Transverse colon (tissue), 4 donors: ENCODE measurements around the gene MAOA.

Experiments used
- CTCF ChIP-seq, 5 experiments: fragments of 200-600 bp in 3 of 5; fragments of 450-650 bp in 2 of 5; sonication (generic) in 3 of 5; IDR thresholded peaks; 1 replicate in 2 of 5; 2 replicates in 3 of 5; pipeline ENCODE4 v1.5.1; 2016 to 2017; ENCODE audit warnings: antibody characterized with exemption in 5 of 5, inconsistent platforms in 3 of 5, mild to moderate bottlenecking in 2 of 5, moderate library complexity in 1 of 5
- EP300 ChIP-seq: sonication (generic); formaldehyde crosslinking; IDR thresholded peaks from one replicate; pipeline ENCODE4 v1.6.1; 2017; ENCODE audit warnings: antibody characterized with exemption, low read depth
- POLR2A ChIP-seq: fragments of 450-650 bp; IDR thresholded peaks from one replicate; pipeline ENCODE4 v1.6.1; 2016; ENCODE audit warnings: antibody characterized with exemption, mild to moderate bottlenecking, moderate library complexity
- POLR2AphosphoS5 ChIP-seq, 3 donors: sonication (generic); formaldehyde crosslinking; IDR thresholded peaks; one replicate each; pipeline ENCODE4 v1.6.1; 2016; ENCODE audit warnings: antibody characterized with exemption in 3 of 3

- TF ChIP-seq CTCF (IDR thresholded peaks at IDR 0.05) (no peak), POLR2AphosphoS5 (IDR thresholded peaks at IDR 0.05) (no peak), EP300 (no peak), POLR2A (no peak)
Observed at GRCh38 chrX:43744284-43744683, 88.2 kb downstream of the MAOA start.
